Left lung (tissue), 14 donors: Measurements from ENCODE around the gene MEA1. TPM values are rescaled to one million over a fixed set of nuclear protein-coding genes. Genes with fewer than 3 reads are reported as not detected.
A peak's percentile ranks its signal among the peaks of the same experiment; 100 is the strongest.

Experiments
- ATAC-seq: fragments of 200-7000 bp; cut with Tn5 transposase; one replicate; pipeline ENCODE4 v1.9.1; 2020; ENCODE audit warnings: moderate library complexity
- DNase-seq, 4 donors: peaks; one replicate each; pipeline ENCODE4 v3.0.0-alpha.2; 2013 to 2020
- H3K27ac ChIP-seq, 2 donors: fragments of 200-600 bp; sonication (generic) in 1 of 2; one replicate each; pipeline versions ENCODE4 v1.5.0 to v1.8.0; 2020 to 2021
- H3K27me3 ChIP-seq, 2 donors: fragments of 200-600 bp; sonication (generic) in 1 of 2; one replicate each; pipeline versions ENCODE4 v1.5.0 to v1.8.0; 2020 to 2021
- H3K36me3 ChIP-seq, 2 donors: fragments of 200-600 bp; sonication (generic) in 1 of 2; one replicate each; pipeline versions ENCODE4 v1.5.0 to v1.8.0; 2020 to 2021
- H3K4me1 ChIP-seq, 2 donors: fragments of 200-600 bp; one replicate each; pipeline ENCODE4 v1.8.0; 2021
- H3K4me3 ChIP-seq, 2 donors: fragments of 200-600 bp; sonication (generic) in 1 of 2; one replicate each; pipeline versions ENCODE4 v1.5.0 to v1.8.0; 2020 to 2021; ENCODE audit warnings: mild to moderate bottlenecking in 1 of 2
- H3K9me3 ChIP-seq, 2 donors: fragments of 200-600 bp; sonication (generic) in 1 of 2; one replicate each; pipeline versions ENCODE4 v1.5.0 to v1.8.0; 2020 to 2021
- CTCF ChIP-seq, 2 donors: fragments of 200-600 bp; sonication (generic) in 1 of 2; IDR thresholded peaks; one replicate each; pipeline versions ENCODE4 v1.5.0 to v1.8.0; 2021; ENCODE audit warnings: antibody characterized with exemption in 2 of 2
- intact Hi-C, 2 donors: fragments of 100-400 bp; cut with DNase I; formaldehyde crosslinking; loops; one replicate each; pipeline versions ENCODE4 v1.11.2 to v1.14.2; 2022
- long read RNA-seq, 12 donors: library from polyadenylated mRNA in 2 of 12; unstranded in 2 of 12; transcript quantifications; one replicate each; pipeline ENCODE4 v2.0.0 and lab custom pipeline, GENCODE V29; 2019 to 2026
- polyA plus RNA-seq, 6 donors: library from polyadenylated mRNA; unstranded; fragments of 120-200 nt; gene quantifications; one replicate each; pipeline ENCODE4 v1.2.1, GENCODE V29; 2013; ENCODE audit not compliant: insufficient read length in 6 of 6
- total RNA-seq, 2 donors: library from RNA; stranded (reverse); fragmentation: NEBNext Ultra II Directional; extraction: Animal tissue kit (Norgen Biotek cat#: 25700); gene quantifications; one replicate each; pipeline ENCODE4 v1.2.1, GENCODE V29; 2021
- donor health status: DM: no; HTN: yes; CAD: no.
- donor health status: DM: no; HTN: no; CAD: no.

The MEA1 gene
- total RNA-seq (10 to 100 TPM; 42.7 to 52.1 TPM), polyA plus RNA-seq (10 to 100 TPM; 73.4 to 82.6 (median 77.5) TPM)
- long read RNA-seq, donor 1, transcript MEA1-204 (4 exons, 1,004 nt) = major isoform, 53 of 107 reads
- long read RNA-seq, donor 1, transcript MEA1-202 (3 exons, 2,152 nt) = minor isoform, 29 of 107 reads
- long read RNA-seq, donor 1, partial matches to known transcripts = 21 of 107 reads
- long read RNA-seq, donor 1, other reads (novel, unspliced or antisense) = 0 of 107 reads
- long read RNA-seq, donor 2, transcript MEA1-204 (4 exons, 1,004 nt) = major isoform, 30 of 189 reads
- long read RNA-seq, donor 2, transcript MEA1-202 (3 exons, 2,152 nt) = minor isoform, 29 of 189 reads
- long read RNA-seq, donor 2, partial matches to known transcripts = 82 of 189 reads
- long read RNA-seq, donor 2, other reads (novel, unspliced or antisense) = 46 of 189 reads
- long read RNA-seq, donor 3, transcript MEA1-202 (3 exons, 2,152 nt) = minor isoform, 17 of 69 reads
- long read RNA-seq, donor 3, transcript MEA1-201 (4 exons, 1,089 nt) = minor isoform, 5 of 69 reads
- long read RNA-seq, donor 3, transcript MEA1-204 (4 exons, 1,004 nt) = major isoform, 47 of 69 reads
- long read RNA-seq, donor 3, partial matches to known transcripts = 0 of 69 reads
- long read RNA-seq, donor 3, other reads (novel, unspliced or antisense) = 0 of 69 reads
- long read RNA-seq, donor 4, transcript MEA1-202 (3 exons, 2,152 nt) = minor isoform, 19 of 72 reads
- long read RNA-seq, donor 4, transcript MEA1-204 (4 exons, 1,004 nt) = major isoform, 50 of 72 reads
- long read RNA-seq, donor 4, partial matches to known transcripts = 1 of 72 reads
- long read RNA-seq, donor 4, other reads (novel, unspliced or antisense) = 1 of 72 reads
- long read RNA-seq, donor 5, transcript MEA1-202 (3 exons, 2,152 nt) = major isoform, 29 of 67 reads
- long read RNA-seq, donor 5, transcript MEA1-204 (4 exons, 1,004 nt) = major isoform, 29 of 67 reads
- long read RNA-seq, donor 5, partial matches to known transcripts = 8 of 67 reads
- long read RNA-seq, donor 5, other reads (novel, unspliced or antisense) = 0 of 67 reads
- long read RNA-seq, donor 6, transcript MEA1-202 (3 exons, 2,152 nt) = minor isoform, 24 of 156 reads
- long read RNA-seq, donor 6, transcript MEA1-204 (4 exons, 1,004 nt) = major isoform, 41 of 156 reads
- long read RNA-seq, donor 6, partial matches to known transcripts = 36 of 156 reads
- long read RNA-seq, donor 6, other reads (novel, unspliced or antisense) = 51 of 156 reads
- long read RNA-seq, donor 7, transcript MEA1-204 (4 exons, 1,004 nt) = major isoform, 18 of 36 reads
- long read RNA-seq, donor 7, transcript MEA1-202 (3 exons, 2,152 nt) = minor isoform, 16 of 36 reads
- long read RNA-seq, donor 7, partial matches to known transcripts = 0 of 36 reads
- long read RNA-seq, donor 7, other reads (novel, unspliced or antisense) = 0 of 36 reads
- long read RNA-seq, donor 8, transcript MEA1-204 (4 exons, 1,004 nt) = major isoform, 31 of 62 reads
- long read RNA-seq, donor 8, transcript MEA1-202 (3 exons, 2,152 nt) = minor isoform, 27 of 62 reads
- long read RNA-seq, donor 8, partial matches to known transcripts = 0 of 62 reads
- long read RNA-seq, donor 8, other reads (novel, unspliced or antisense) = 0 of 62 reads
- long read RNA-seq, donor 9, partial matches to known transcripts = 0 of 1 reads
- long read RNA-seq, donor 9, other reads (novel, unspliced or antisense) = 0 of 1 reads
- long read RNA-seq, donor 10, transcript MEA1-202 (3 exons, 2,152 nt) = minor isoform, 35 of 117 reads
- long read RNA-seq, donor 10, transcript MEA1-204 (4 exons, 1,004 nt) = major isoform, 80 of 117 reads
- long read RNA-seq, donor 10, partial matches to known transcripts = 0 of 117 reads
- long read RNA-seq, donor 10, other reads (novel, unspliced or antisense) = 1 of 117 reads
- long read RNA-seq, donor 11, transcript MEA1-201 (4 exons, 1,089 nt) = minor isoform, 9 of 481 reads
- long read RNA-seq, donor 11, transcript MEA1-202 (3 exons, 2,152 nt) = minor isoform, 31 of 481 reads
- long read RNA-seq, donor 11, transcript MEA1-204 (4 exons, 1,004 nt) = major isoform, 46 of 481 reads
- long read RNA-seq, donor 11, partial matches to known transcripts = 344 of 481 reads
- long read RNA-seq, donor 11, other reads (novel, unspliced or antisense) = 51 of 481 reads
- long read RNA-seq, donor 12, transcript MEA1-204 (4 exons, 1,004 nt) = major isoform, 27 of 55 reads
- long read RNA-seq, donor 12, transcript MEA1-202 (3 exons, 2,152 nt) = minor isoform, 19 of 55 reads
- long read RNA-seq, donor 12, partial matches to known transcripts = 5 of 55 reads
- long read RNA-seq, donor 12, other reads (novel, unspliced or antisense) = 0 of 55 reads

- intact Hi-C loops = no loop called here
- H3K4me1 ChIP-seq = peaks cover 14 to 52% of the 10 kb centered on the region in 2 donors
- H3K27me3 ChIP-seq = no peaks in the 10 kb centered on the region
- no peak for TF ChIP-seq CTCF (IDR thresholded peaks at IDR 0.05)
- ATAC-seq (peak; percentile 98), DNase-seq (peak; percentile 99 to 100 (median 99))
- H3K4me3 ChIP-seq = peak within 1 kb of the TSS; percentile 67 to 78
- H3K27ac ChIP-seq = peak within 1 kb of the TSS; percentile 39 to 81
- no peaks in the 10 kb centered on the region for H3K9me3 ChIP-seq
- H3K36me3 ChIP-seq = peaks cover 0 to 54% of the 10 kb centered on the region in 2 donors
These were observed at the start of gene MEA1, which contains the start of gene KLHDC3 for GRCh38 chr6:43013843-43014433. MEA1 (minus strand) TSS chr6:43013946; CDS start chr6:43013813, 133 bp downstream. KLHDC3 (plus strand) TSS chr6:43014249; CDS start chr6:43017193, 2,944 bp downstream.

GRCh38 chr6:43062818-43063217 is 49.1 kb upstream of the MEA1 start:
- H3K4me3 ChIP-seq = no peak overlapping the region
- no peaks in the 10 kb centered on the region for H3K9me3 ChIP-seq
- H3K27me3 ChIP-seq = no peaks in the 10 kb centered on the region
- no peak for DNase-seq
- intact Hi-C loops = no loop called here
- H3K4me1 ChIP-seq = peaks cover 15 to 26% of the 10 kb centered on the region in 2 donors
- TF ChIP-seq CTCF (IDR thresholded peaks at IDR 0.05) = no peak
- no peak for ATAC-seq
- peaks cover 0 to 28% of the 10 kb centered on the region in 2 donors for H3K36me3 ChIP-seq
- H3K27ac ChIP-seq = no peak overlapping the region

GRCh38 chr6:43061861-43062260 is 48.1 kb upstream of the MEA1 start:
- no peak for TF ChIP-seq CTCF (IDR thresholded peaks at IDR 0.05)
- H3K27ac ChIP-seq = no peak overlapping the region
- no peak overlapping the region for H3K4me3 ChIP-seq
- no peaks in the 10 kb centered on the region for H3K27me3 ChIP-seq
- intact Hi-C loops = no loop called here
- DNase-seq = no peak
- no peaks in the 10 kb centered on the region for H3K9me3 ChIP-seq
- peaks cover 0 to 38% of the 10 kb centered on the region in 2 donors for H3K36me3 ChIP-seq
- peaks cover 15 to 29% of the 10 kb centered on the region in 2 donors for H3K4me1 ChIP-seq
- no peak for ATAC-seq
